ENCODE results near the gene TFCP2. TPM values are rescaled to one million over a fixed set of nuclear protein-coding genes. Genes with fewer than 3 reads are reported as not detected.

The TFCP2 gene
- polyA plus RNA-seq, 3 donors = 7.1 to 25.4 (median 14.2) TPM

DNA sequence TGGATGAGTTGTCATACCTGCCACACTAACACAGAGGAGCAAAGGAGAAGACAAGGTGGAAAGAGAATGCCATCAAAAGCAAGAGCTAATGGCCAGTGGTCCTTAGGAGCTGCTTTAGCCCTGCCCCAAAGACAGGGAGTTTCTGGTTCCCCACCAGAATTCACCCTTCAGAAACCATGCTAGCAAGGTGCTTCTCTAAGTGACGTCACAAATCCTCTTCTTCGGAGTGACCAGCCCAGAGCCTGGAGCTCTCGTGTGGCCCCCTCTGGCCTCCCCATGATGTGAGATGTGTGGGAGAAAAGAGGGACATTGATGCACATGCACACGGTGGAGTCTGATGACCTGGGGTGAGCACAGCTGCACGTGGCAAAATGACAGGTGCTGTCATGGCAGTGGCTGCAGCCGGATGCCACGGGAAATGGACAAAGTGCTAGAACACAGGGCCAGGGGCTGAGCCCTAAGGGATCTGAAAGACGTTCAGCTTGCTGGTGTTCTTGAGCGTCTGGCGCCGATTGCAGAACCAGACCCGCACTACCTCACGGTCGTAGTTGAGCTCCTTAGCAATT, 16.9 kb upstream of the TFCP2 start:
- WGBS (ENCODE audit: insufficient coverage) = 93% methylated on average over 14 of the region's 14 CpGs
- Mint-ChIP-seq H3K9me3 (peaks cover 0 to 2% (median 0%) of the 10 kb centered on the region in 7 donors), H3K36me3 (peaks cover 1 to 4% of the 10 kb centered on the region in 2 donors), H3K27me3 (ENCODE audit: low read depth in 3 of 3) (peaks cover 0 to 1% (median 0%) of the 10 kb centered on the region in 3 donors), H3K27ac (no peak overlapping the region), H3K4me3 (no peak overlapping the region), H3K4me1 (no peaks in the 10 kb centered on the region)
- H3K4me1 ChIP-seq (ENCODE audit: control insufficient read depth in 1 of 2, insufficient read depth in 2 of 2, low read length in 2 of 2) = no peaks in the 10 kb centered on the region
- intact Hi-C loops (cut with micrococcal nuclease) = no loop called here
- no peaks in the 10 kb centered on the region for H4K20me1 ChIP-seq (ENCODE audit: insufficient read depth, low read length)
- no peaks in the 10 kb centered on the region for H3K9me3 ChIP-seq (replicated peaks in 1 of 2; ENCODE audit: control insufficient read depth in 1 of 2, insufficient read depth in 1 of 2, low read length in 2 of 2)
- H3K36me3 ChIP-seq (replicated peaks in 1 of 2; ENCODE audit: control insufficient read depth in 1 of 2, insufficient read depth in 2 of 2, low read length in 2 of 2) = no peaks in the 10 kb centered on the region
- TF ChIP-seq, protein P1, sequence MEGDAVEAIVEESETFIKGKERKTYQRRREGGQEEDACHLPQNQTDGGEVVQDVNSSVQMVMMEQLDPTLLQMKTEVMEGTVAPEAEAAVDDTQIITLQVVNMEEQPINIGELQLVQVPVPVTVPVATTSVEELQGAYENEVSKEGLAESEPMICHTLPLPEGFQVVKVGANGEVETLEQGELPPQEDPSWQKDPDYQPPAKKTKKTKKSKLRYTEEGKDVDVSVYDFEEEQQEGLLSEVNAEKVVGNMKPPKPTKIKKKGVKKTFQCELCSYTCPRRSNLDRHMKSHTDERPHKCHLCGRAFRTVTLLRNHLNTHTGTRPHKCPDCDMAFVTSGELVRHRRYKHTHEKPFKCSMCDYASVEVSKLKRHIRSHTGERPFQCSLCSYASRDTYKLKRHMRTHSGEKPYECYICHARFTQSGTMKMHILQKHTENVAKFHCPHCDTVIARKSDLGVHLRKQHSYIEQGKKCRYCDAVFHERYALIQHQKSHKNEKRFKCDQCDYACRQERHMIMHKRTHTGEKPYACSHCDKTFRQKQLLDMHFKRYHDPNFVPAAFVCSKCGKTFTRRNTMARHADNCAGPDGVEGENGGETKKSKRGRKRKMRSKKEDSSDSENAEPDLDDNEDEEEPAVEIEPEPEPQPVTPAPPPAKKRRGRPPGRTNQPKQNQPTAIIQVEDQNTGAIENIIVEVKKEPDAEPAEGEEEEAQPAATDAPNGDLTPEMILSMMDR (IDR thresholded peaks at IDR 0.05) = no peak
- H2AFZ ChIP-seq (ENCODE audit: insufficient read depth, low read depth, low read length, poor library complexity, severe bottlenecking) = no peak overlapping the region
- H3K79me2 ChIP-seq (ENCODE audit: insufficient read depth, low read length) = no peaks in the 10 kb centered on the region
- no peak overlapping the region for H3K27ac ChIP-seq (ENCODE audit: low read depth in 1 of 2, low read length in 2 of 2)
- H3K4me2 ChIP-seq (replicated peaks; ENCODE audit: extremely low read depth, low read length, poor library complexity, severe bottlenecking) = no peak overlapping the region
- no peak for DNase-seq
- no peak overlapping the region for H3K4me3 ChIP-seq (replicated peaks in 1 of 3; ENCODE audit: low read depth in 2 of 3, low read length in 3 of 3)
- no peak overlapping the region for H3K9ac ChIP-seq (ENCODE audit: insufficient read depth, low read length, poor library complexity, severe bottlenecking)
- no peaks in the 10 kb centered on the region for H3K27me3 ChIP-seq (ENCODE audit: control insufficient read depth in 2 of 2, insufficient read depth in 2 of 2, low read length in 2 of 2)

GRCh38 chr12:51188359-51189051, 15.6 kb upstream of the TFCP2 start:
- DNase-seq = no peak
- TF ChIP-seq, protein P1 (IDR thresholded peaks at IDR 0.05) = no peak
- Mint-ChIP-seq H3K27me3 (ENCODE audit: low read depth in 3 of 3) (peaks cover 0 to 2% (median 1%) of the 10 kb centered on the region in 3 donors), H3K4me1 (no peaks in the 10 kb centered on the region), H3K4me3 (no peak overlapping the region), H3K9me3 (peaks cover 0 to 2% (median 0%) of the 10 kb centered on the region in 7 donors), H3K36me3 (peaks cover 1 to 4% of the 10 kb centered on the region in 2 donors), H3K27ac (peak overlapping the region in 1 of 7 donors; percentile 42)
- H2AFZ ChIP-seq (ENCODE audit: insufficient read depth, low read depth, low read length, poor library complexity, severe bottlenecking) = no peak overlapping the region
- H3K4me1 ChIP-seq (ENCODE audit: control insufficient read depth in 1 of 2, insufficient read depth in 2 of 2, low read length in 2 of 2) = no peaks in the 10 kb centered on the region
- H3K27me3 ChIP-seq (ENCODE audit: control insufficient read depth in 2 of 2, insufficient read depth in 2 of 2, low read length in 2 of 2) = no peaks in the 10 kb centered on the region
- H3K27ac ChIP-seq (ENCODE audit: low read depth in 1 of 2, low read length in 2 of 2) = no peak overlapping the region
- no peaks in the 10 kb centered on the region for H3K79me2 ChIP-seq (ENCODE audit: insufficient read depth, low read length)
- no peaks in the 10 kb centered on the region for H4K20me1 ChIP-seq (ENCODE audit: insufficient read depth, low read length)
- 78% methylated on average over 4 of the region's 14 CpGs for WGBS (ENCODE audit: insufficient coverage)
- no peaks in the 10 kb centered on the region for H3K9me3 ChIP-seq (replicated peaks in 1 of 2; ENCODE audit: control insufficient read depth in 1 of 2, insufficient read depth in 1 of 2, low read length in 2 of 2)
- no peak overlapping the region for H3K4me3 ChIP-seq (replicated peaks in 1 of 3; ENCODE audit: low read depth in 2 of 3, low read length in 3 of 3)
- intact Hi-C loops (cut with micrococcal nuclease) = no loop called here
- H3K36me3 ChIP-seq (replicated peaks in 1 of 2; ENCODE audit: control insufficient read depth in 1 of 2, insufficient read depth in 2 of 2, low read length in 2 of 2) = no peaks in the 10 kb centered on the region
- no peak overlapping the region for H3K9ac ChIP-seq (ENCODE audit: insufficient read depth, low read length, poor library complexity, severe bottlenecking)
- no peak overlapping the region for H3K4me2 ChIP-seq (replicated peaks; ENCODE audit: extremely low read depth, low read length, poor library complexity, severe bottlenecking)
